ENCODE data around the gene KNDC1.

Gene KNDC1

GRCh38 chr10:133114726-133115452 is 45.1 kb upstream of the KNDC1 start:
- H3K27me3 Mint-ChIP-seq (ENCODE audit: low read depth) = peaks cover 6% of the 10 kb centered on the region
- no peak for TF ChIP-seq CTCF (IDR thresholded peaks at IDR 0.05; ENCODE audit: unreplicated experiment in 3 of 3)
- H3K4me3 Mint-ChIP-seq = no peak overlapping the region
- no peak overlapping the region for H3K27ac Mint-ChIP-seq
- peaks cover 6% of the 10 kb centered on the region for H3K4me1 Mint-ChIP-seq
- peaks cover 12% of the 10 kb centered on the region for H3K36me3 Mint-ChIP-seq (ENCODE audit: low read depth)
- peaks cover 28% of the 10 kb centered on the region for H3K9me3 Mint-ChIP-seq

DNA sequence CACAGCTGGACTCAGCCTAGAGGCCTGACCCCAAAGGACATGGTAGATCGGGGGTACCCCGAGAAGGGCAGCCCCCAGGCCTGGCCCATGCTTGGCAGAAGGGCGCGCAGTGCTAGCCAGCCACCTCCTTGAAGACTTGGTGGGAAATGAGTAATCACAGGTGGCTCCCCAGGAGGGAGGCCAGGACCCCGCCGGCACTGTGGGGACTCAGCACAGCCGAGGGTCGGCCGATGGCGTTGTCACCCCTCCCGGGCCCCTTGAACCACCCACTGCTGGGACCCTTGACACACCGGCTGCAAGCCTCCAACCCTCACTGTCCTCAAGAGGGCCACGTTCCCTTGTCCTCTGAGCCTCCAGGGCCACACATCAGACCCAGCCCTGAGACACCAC is 44.6 kb upstream of the KNDC1 start:
- TF ChIP-seq CTCF (IDR thresholded peaks at IDR 0.05; ENCODE audit: unreplicated experiment in 3 of 3) = no peak
- Mint-ChIP-seq H3K9me3 (peaks cover 25% of the 10 kb centered on the region), H3K27ac (no peak overlapping the region), H3K27me3 (ENCODE audit: low read depth) (peaks cover 6% of the 10 kb centered on the region), H3K4me1 (peaks cover 3% of the 10 kb centered on the region), H3K36me3 (ENCODE audit: low read depth) (peaks cover 14% of the 10 kb centered on the region), H3K4me3 (no peak overlapping the region)

DNA sequence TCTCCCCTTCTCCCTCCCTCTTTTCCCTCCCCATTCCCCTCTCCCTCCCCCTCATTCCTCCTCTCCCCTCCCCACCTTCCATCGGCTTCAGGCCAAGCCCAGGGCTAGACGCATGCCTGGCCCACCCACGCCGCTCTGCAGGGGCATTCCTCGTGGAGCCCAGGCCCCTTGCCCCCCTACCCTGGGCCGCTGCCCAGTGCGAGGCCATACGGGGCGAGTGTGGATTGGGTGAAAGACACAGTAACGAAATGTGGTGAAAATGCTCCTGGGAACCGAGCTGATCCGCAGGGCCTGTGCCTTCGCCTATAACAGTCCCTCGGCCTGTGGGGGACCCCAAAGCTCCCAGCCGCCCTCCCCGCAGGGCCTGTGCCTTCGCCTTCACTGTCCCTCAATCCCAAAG is 44.0 kb upstream of the KNDC1 start:
- Mint-ChIP-seq H3K27ac (no peak overlapping the region), H3K36me3 (ENCODE audit: low read depth) (peaks cover 16% of the 10 kb centered on the region), H3K4me1 (no peaks in the 10 kb centered on the region), H3K9me3 (peaks cover 22% of the 10 kb centered on the region), H3K27me3 (ENCODE audit: low read depth) (peaks cover 6% of the 10 kb centered on the region), H3K4me3 (no peak overlapping the region)
- no peak for TF ChIP-seq CTCF (IDR thresholded peaks at IDR 0.05; ENCODE audit: unreplicated experiment in 3 of 3)

GRCh38 chr10:133116455-133116854 is 43.6 kb upstream of the KNDC1 start:
- peaks cover 22% of the 10 kb centered on the region for H3K9me3 Mint-ChIP-seq
- no peak overlapping the region for H3K27ac Mint-ChIP-seq
- H3K27me3 Mint-ChIP-seq (ENCODE audit: low read depth) = peaks cover 6% of the 10 kb centered on the region
- no peak for TF ChIP-seq CTCF (IDR thresholded peaks at IDR 0.05; ENCODE audit: unreplicated experiment in 3 of 3)
- no peaks in the 10 kb centered on the region for H3K4me1 Mint-ChIP-seq
- H3K4me3 Mint-ChIP-seq = no peak overlapping the region
- H3K36me3 Mint-ChIP-seq (ENCODE audit: low read depth) = peaks cover 16% of the 10 kb centered on the region

DNA sequence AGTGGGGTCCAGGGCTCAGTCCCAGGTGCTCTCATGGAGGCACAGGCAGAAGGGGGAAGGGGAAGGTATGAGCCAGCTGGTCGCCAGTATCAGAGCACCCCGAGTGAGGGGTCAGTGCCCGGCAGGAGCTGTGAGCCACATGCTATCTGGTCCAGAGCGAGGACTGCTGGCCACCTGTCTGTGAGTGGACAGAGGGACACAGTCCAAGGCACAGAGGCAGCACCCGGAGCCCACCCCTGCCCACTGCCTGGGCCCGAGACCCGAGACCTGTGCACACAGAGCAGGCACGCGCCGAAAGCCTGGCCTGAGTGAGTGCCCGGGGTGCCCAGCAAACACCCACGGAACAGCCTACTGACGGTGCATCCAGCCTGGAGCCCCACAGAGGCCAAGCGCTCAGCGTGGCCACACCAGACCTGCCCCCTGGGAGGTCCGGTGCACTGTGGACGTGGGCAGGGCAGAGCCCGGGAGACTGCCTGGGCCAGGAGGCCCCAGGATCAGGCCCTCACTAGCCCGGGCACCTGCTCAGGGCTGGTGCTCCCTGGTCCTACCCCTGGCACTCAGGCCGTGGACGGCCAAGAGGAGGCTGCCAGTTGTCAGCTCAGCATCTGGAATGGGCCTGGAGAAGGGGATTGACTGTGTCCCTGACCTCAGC is 42.9 kb upstream of the KNDC1 start:
- Mint-ChIP-seq H3K27me3 (ENCODE audit: low read depth) (peaks cover 6% of the 10 kb centered on the region), H3K4me3 (no peak overlapping the region)

More for the DNA sequence above, 42.9 kb upstream of the KNDC1 start:
- Mint-ChIP-seq H3K27ac (no peak overlapping the region), H3K36me3 (ENCODE audit: low read depth) (peaks cover 16% of the 10 kb centered on the region), H3K9me3 (peaks cover 22% of the 10 kb centered on the region), H3K4me1 (no peaks in the 10 kb centered on the region)
- TF ChIP-seq CTCF (IDR thresholded peaks at IDR 0.05; ENCODE audit: unreplicated experiment in 3 of 3) = no peak
